MM.1S (cell line): Measurements from ENCODE around the gene CIITA.

Source experiments
- EZH2 ChIP-seq: fragments of 300-600 bp; sonication (generic); optimal IDR thresholded peaks from 2 replicates; pipeline ENCODE3; 2017; ENCODE audit warnings: low read depth, mild to moderate bottlenecking, antibody characterized with exemption, low read length, mixed read lengths
- TF ChIP-seq, protein P1 (sequence below): fragments of 300-600 bp; sonication (generic); IDR thresholded peaks from 2 replicates; pipeline ENCODE4 v1.5.1; 2016; ENCODE audit warnings: antibody characterized with exemption, low read length, mixed read lengths

DNA sequence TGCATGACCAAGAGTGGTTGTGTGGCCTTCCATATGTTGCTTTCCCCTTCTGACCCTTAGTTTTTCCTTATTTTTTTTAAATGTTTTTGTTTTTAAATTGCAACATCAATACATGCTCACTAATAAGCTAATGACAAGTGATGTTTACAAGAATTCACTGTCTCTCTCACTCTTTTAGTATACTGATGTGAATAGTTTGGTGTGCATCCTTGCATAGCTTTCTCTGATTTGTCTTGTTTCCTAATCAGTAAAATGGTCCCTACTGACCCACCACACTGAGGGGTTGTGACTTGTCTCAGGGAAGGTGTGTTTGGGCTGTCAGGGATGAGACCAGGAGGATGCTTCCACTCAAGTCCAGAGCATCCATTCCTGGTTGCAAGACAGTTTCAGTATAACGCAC lies 26.0 kb downstream of the CIITA start:
- TF ChIP-seq, protein P1, sequence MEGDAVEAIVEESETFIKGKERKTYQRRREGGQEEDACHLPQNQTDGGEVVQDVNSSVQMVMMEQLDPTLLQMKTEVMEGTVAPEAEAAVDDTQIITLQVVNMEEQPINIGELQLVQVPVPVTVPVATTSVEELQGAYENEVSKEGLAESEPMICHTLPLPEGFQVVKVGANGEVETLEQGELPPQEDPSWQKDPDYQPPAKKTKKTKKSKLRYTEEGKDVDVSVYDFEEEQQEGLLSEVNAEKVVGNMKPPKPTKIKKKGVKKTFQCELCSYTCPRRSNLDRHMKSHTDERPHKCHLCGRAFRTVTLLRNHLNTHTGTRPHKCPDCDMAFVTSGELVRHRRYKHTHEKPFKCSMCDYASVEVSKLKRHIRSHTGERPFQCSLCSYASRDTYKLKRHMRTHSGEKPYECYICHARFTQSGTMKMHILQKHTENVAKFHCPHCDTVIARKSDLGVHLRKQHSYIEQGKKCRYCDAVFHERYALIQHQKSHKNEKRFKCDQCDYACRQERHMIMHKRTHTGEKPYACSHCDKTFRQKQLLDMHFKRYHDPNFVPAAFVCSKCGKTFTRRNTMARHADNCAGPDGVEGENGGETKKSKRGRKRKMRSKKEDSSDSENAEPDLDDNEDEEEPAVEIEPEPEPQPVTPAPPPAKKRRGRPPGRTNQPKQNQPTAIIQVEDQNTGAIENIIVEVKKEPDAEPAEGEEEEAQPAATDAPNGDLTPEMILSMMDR = no peak
- TF ChIP-seq EZH2 = no peak
